A549 treated with RU486 at 1 μM for 4 hours (cell line): ENCODE results near the gene PGM2L1. TPM values are rescaled to one million over a fixed set of nuclear protein-coding genes. Genes with fewer than 3 reads are reported as not detected.

Experiments used
- total RNA-seq: library from RNA; stranded (reverse); fragments of 200-300 nt; extraction: Qiagen RNA extraction; gene quantifications from 5 replicates; pipeline ENCODE4 v1.2.3, GENCODE V29; 2022; ENCODE audit warnings: low read depth

The PGM2L1 gene
- total RNA-seq: 4.6 to 14.4 TPM (median 14.1 TPM) in 5 replicates

GRCh38 chr11:74398244-74399159, at the start of gene PGM2L1:
PGM2L1 (minus strand) TSS chr11:74398433; CDS start chr11:74398161, 272 bp downstream.

GRCh38 chr11:74311352-74311926, 86.8 kb downstream of the PGM2L1 start, which contains the start of gene P4HA3:
P4HA3 (minus strand) TSS chr11:74311640; CDS start chr11:74311611, 29 bp downstream.

Other genes starting within 250 kb of the PGM2L1 start
- gene C2CD3, start 227.4 kb downstream of the PGM2L1 start, total RNA-seq: 16.4 to 17.8 TPM (median 16.8 TPM) in 5 replicates
- gene PPME1, start 227.1 kb downstream of the PGM2L1 start, total RNA-seq: 46.3 to 59.6 TPM (median 56.3 TPM) in 5 replicates
- gene P4HA3, start 86.8 kb downstream of the PGM2L1 start, total RNA-seq: 29.5 to 52.9 TPM (median 41.6 TPM) in 5 replicates
- gene KCNE3, start 69.1 kb upstream of the PGM2L1 start, total RNA-seq: 0.05 TPM in 1 of 5 replicates, not detected in the others
- gene LIPT2, start 95.3 kb upstream of the PGM2L1 start, total RNA-seq: 1.8 to 4.2 TPM (median 2.4 TPM) in 5 replicates
- gene POLD3, start 194.1 kb upstream of the PGM2L1 start, total RNA-seq: 15.4 to 21.0 TPM (median 19.7 TPM) in 5 replicates